Measurements from ENCODE around the gene C19orf18. TPM values are rescaled to one million over a fixed set of nuclear protein-coding genes. Genes with fewer than 3 reads are reported as not detected.
A peak's percentile ranks its signal among the peaks of the same experiment; 100 is the strongest.
"Not testable (repeated sequence)": the region's sequence is repeated elsewhere in the genome, so short reads cannot be mapped to it uniquely, and the experiment has no call there.

Gene C19orf18
- total RNA-seq, 2 experiments from 2014 or later: 0.40 TPM; not detected in 1

DNA sequence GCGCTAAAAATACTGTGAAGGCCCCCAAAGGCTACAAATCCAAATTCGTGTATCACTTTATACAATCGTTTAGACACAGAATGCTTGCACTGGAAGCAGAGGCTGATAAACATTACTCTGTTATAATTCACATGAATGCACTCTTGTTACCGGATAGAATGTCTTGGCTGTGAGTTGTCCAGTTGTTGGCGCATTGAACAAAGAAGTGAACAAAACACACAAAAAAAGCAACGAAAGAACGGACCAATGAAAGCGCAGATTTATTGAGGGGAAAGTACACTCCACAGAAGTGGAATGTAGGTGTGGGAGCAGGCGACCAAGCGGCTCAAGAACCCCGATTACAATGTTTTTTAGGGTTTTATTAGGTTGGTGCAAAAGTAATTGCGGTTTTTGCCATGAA is 38.6 kb downstream of the C19orf18 start:
- Mint-ChIP-seq H3K27ac (no peak overlapping the region), H3K36me3 (ENCODE audit: low read depth) (peaks cover 58% of the 10 kb centered on the region), H3K9me3 (peaks cover 53% of the 10 kb centered on the region), H3K4me3 (no peak overlapping the region), H3K4me1 (peaks cover 10% of the 10 kb centered on the region), H3K27me3 (no peaks in the 10 kb centered on the region)
- no peak for DNase-seq
- ChIA-PET POLR2A (interaction anchor here (1.9 kb wide), 1 partner anchor 20 kb away, joined by 8 read pairs; the partner anchor contains the start of gene ZNF417), CTCF (interaction anchor here (0.5 kb wide), 1 partner anchor 110 kb away, joined by 3 read pairs; no protein-coding TSS in a partner anchor)

DNA sequence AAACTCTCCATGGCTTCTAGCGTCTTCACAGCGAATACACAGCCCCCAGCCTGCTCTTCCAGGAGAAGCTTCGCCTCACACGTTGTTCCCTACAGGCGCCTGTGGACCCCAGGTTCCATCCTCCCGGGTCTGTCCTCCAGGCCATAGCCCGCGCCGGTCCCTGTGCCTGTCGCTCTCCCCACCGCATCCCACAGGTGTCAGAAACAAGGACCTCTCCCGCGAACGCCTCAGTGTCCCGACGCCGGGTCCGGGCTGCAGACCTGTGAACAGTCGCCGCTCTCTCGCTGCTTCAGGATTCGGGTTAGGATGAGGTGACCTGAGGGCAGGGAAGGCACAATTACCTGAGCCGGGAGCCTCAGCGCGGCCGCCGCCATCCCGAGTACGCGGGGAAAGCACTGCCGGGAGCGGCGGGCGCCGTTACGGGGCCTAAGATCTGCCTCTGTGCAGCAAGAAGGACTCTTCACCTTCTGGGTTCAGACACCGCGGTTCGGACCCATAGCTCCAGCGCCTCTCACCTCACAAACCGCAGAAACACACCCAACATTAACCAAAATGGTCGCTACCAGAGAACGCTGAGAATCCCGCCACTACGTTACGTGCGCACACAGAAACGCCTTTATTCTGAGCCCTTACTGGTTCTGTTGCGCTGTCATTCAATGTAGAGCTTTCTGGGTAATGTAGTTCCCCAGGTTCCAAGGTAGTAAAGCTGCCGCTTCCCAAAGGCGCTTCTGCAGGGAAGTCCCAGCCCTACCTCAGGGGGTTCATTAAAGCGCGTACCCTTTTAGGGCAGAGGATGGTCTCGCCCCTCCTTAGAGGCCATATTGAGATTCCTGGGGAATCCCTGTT is 39.3 kb downstream of the C19orf18 start, which contains the start of gene ZNF418:
ZNF418 (minus strand) TSS at position 583 of the 846 bp plus-strand sequence. CDS start 1,580 bp downstream, outside the sequence.
- DNase-seq: peak; percentile 51
- CTCF ChIA-PET: no interaction called here
- no peaks in the 10 kb centered on the region for H3K27me3 Mint-ChIP-seq
- H3K4me1 Mint-ChIP-seq: peaks cover 10% of the 10 kb centered on the region
- H3K27ac Mint-ChIP-seq: no peak within 1 kb of the TSS
- H3K4me3 Mint-ChIP-seq: peak within 1 kb of the TSS; percentile 76
- POLR2A ChIA-PET: interaction anchor here (1.9 kb wide), 1 partner anchor 19 kb away, joined by 8 read pairs; the partner anchor contains the start of gene ZNF417
- H3K36me3 Mint-ChIP-seq (ENCODE audit: low read depth): peaks cover 56% of the 10 kb centered on the region
- H3K9me3 Mint-ChIP-seq: peaks cover 54% of the 10 kb centered on the region

DNA sequence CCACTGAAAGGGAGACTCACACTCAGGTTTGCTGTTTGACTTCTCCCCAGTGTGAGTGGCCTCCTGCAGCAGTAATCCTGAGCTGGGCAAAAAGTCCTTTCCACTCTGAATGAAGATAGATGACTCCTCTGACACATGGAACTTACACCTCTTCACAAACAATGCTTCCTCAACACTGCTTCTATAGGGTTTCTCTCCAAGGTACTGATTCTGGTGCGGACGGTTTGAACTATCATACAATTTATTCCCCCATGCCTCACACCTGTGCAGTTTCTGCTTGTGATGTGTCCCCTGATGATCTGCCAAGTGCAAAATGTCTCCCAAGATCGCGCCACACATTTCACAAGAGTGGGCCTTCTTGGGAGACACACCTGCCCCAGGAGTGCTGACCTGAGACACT is 46.7 kb downstream of the C19orf18 start:
- Mint-ChIP-seq H3K9me3 (peaks cover 55% of the 10 kb centered on the region), H3K4me1 (no peaks in the 10 kb centered on the region)

GRCh38 chr19:57916168-57916995 is 58.0 kb downstream of the C19orf18 start, which contains the start of gene ZNF417:
ZNF417 (minus strand) TSS chr19:57916592; CDS start chr19:57916411, 181 bp downstream.
- Mint-ChIP-seq H3K36me3 (ENCODE audit: low read depth) (peaks cover 68% of the 10 kb centered on the region), H3K4me1 (peaks cover 31% of the 10 kb centered on the region), H3K27ac (peak within 1 kb of the TSS; percentile 92), H3K4me3 (peak within 1 kb of the TSS; percentile 89), H3K9me3 (peaks cover 50% of the 10 kb centered on the region)
- ChIA-PET CTCF (interaction anchor here (0.9 to 1.3 kb wide), 3 partner anchors 9 to 598 kb away, joined by 3 read pairs; no protein-coding TSS in a partner anchor), POLR2A (interaction anchor here (0.6 to 1.9 kb wide), 12 partner anchors 18 to 527 kb away, joined by 3 to 17 read pairs (median 5); partner anchors contain the start of genes ZNF418, ZNF544, ZNF548 and ZNF587)
- H3K27me3 Mint-ChIP-seq: not testable (repeated sequence)
- DNase-seq: peak; percentile 86

More for the DNA sequence above, 46.7 kb downstream of the C19orf18 start:
- Mint-ChIP-seq H3K4me3 (no peak overlapping the region), H3K36me3 (ENCODE audit: low read depth) (peaks cover 36% of the 10 kb centered on the region), H3K27me3 (no peaks in the 10 kb centered on the region), H3K27ac (no peak overlapping the region)
- CTCF ChIA-PET: no interaction called here
- no peak for DNase-seq
- POLR2A ChIA-PET: no interaction called here

- POLR2A ChIA-PET: no interaction called here
- peaks cover 75% of the 10 kb centered on the region for H3K36me3 Mint-ChIP-seq (ENCODE audit: low read depth)
- peak overlapping the region; percentile 47 for H3K4me3 Mint-ChIP-seq
- no peaks in the 10 kb centered on the region for H3K27me3 Mint-ChIP-seq
- H3K27ac Mint-ChIP-seq: no peak overlapping the region
- CTCF ChIA-PET: no interaction called here
- DNase-seq: no peak
- peaks cover 31% of the 10 kb centered on the region for H3K4me1 Mint-ChIP-seq
- peaks cover 49% of the 10 kb centered on the region for H3K9me3 Mint-ChIP-seq
Measured at GRCh38 chr19:57914531-57914930, 59.8 kb downstream of the C19orf18 start.

Other genes with a start within 250 kb of the C19orf18 start
- gene ZNF671, start 246.9 kb downstream of the C19orf18 start, total RNA-seq: 10 to 100 TPM; 13.2 to 13.5 TPM
- gene ZNF776, start 227.7 kb downstream of the C19orf18 start, total RNA-seq: 10 to 100 TPM; 14.9 to 15.1 TPM
- gene ZNF586, start 204.9 kb downstream of the C19orf18 start, total RNA-seq: 10 to 100 TPM; 20.1 to 21.8 TPM
- gene ZNF552, start 159.6 kb downstream of the C19orf18 start, total RNA-seq: 1 to 10 TPM; 8.4 to 8.6 TPM
- gene ZNF587B, start 144.2 kb downstream of the C19orf18 start, total RNA-seq: 10 to 100 TPM; 14.0 to 14.6 TPM
- gene ZNF587, start 124.7 kb downstream of the C19orf18 start, total RNA-seq: 10 to 100 TPM; 34.9 to 36.2 TPM
- gene ZNF814, start 85.5 kb downstream of the C19orf18 start, total RNA-seq: 1 to 10 TPM; 9.3 to 9.6 TPM
- gene ZNF417, start 57.9 kb downstream of the C19orf18 start, total RNA-seq: 10 to 100 TPM; 16.7 to 20.1 TPM
- gene ZNF418, start 39.1 kb downstream of the C19orf18 start, total RNA-seq: 1 to 10 TPM; 3.0 to 3.7 TPM
- 1 to 10 TPM; 5.8 to 6.1 TPM for gene ZNF256, start 26.8 kb downstream of the C19orf18 start, total RNA-seq
- 1 to 10 TPM; 9.6 to 9.7 TPM for gene ZNF606, start 28.3 kb upstream of the C19orf18 start, total RNA-seq
- not detected for gene ZSCAN1, start 59.5 kb upstream of the C19orf18 start, total RNA-seq
- not detected for gene ZNF135, start 84.7 kb upstream of the C19orf18 start, total RNA-seq
- gene ZSCAN18, start 123.7 kb upstream of the C19orf18 start, total RNA-seq: 10 to 100 TPM in 1 of 2 experiments, 1 to 10 TPM in 1; 9.8 to 11.6 TPM
- 1 to 10 TPM; 4.5 to 4.6 TPM for gene ZNF329, start 176.3 kb upstream of the C19orf18 start, total RNA-seq
- gene ZNF274, start 208.5 kb upstream of the C19orf18 start, total RNA-seq: 10 to 100 TPM; 27.0 to 29.2 TPM